Mesenchymal stem cell (in vitro differentiated cells and primary cell): ENCODE results near the gene ABI3BP.
A peak's percentile ranks its signal among the peaks of the same experiment; 100 is the strongest.

Experiments used
- DNase-seq: peaks from one replicate; pipeline ENCODE4 v3.0.0-alpha.2; 2013
- H2AFZ ChIP-seq: one replicate; pipeline ENCODE4 v1.6.1; 2013; ENCODE audit warnings: low read depth, mild to moderate bottlenecking, control low read depth, inconsistent platforms, low read length, moderate library complexity
- H2AK5ac ChIP-seq: 2 replicates; pipeline ENCODE4 v1.6.1; 2013; ENCODE audit warnings: low read length, moderate library complexity, mild to moderate bottlenecking, inconsistent platforms; ENCODE audit not compliant: severe bottlenecking
- H2BK120ac ChIP-seq: one replicate; pipeline ENCODE4 v1.6.1; 2013; ENCODE audit warnings: low read depth, mild to moderate bottlenecking, inconsistent platforms, low read length, moderate library complexity
- H2BK12ac ChIP-seq, 2 experiments: one replicate each; pipeline ENCODE4 v1.6.1; 2013; ENCODE audit warnings: inconsistent platforms in 2 of 2, low read length in 2 of 2, mild to moderate bottlenecking in 2 of 2, moderate library complexity in 2 of 2, control low read depth in 1 of 2
- H2BK15ac ChIP-seq: one replicate; pipeline ENCODE4 v1.6.1; 2013; ENCODE audit warnings: mild to moderate bottlenecking, low read depth, inconsistent platforms; ENCODE audit not compliant: poor library complexity, severe bottlenecking
- H2BK5ac ChIP-seq: 2 replicates; pipeline ENCODE4 v1.6.1; 2013; ENCODE audit warnings: low read depth, mild to moderate bottlenecking, low read length, control low read depth, inconsistent platforms; ENCODE audit not compliant: poor library complexity, severe bottlenecking
- H3K14ac ChIP-seq, 2 experiments: one replicate each; pipeline ENCODE4 v1.6.1; 2013; ENCODE audit warnings: inconsistent platforms in 2 of 2, low read length in 2 of 2, control low read depth in 1 of 2, mild to moderate bottlenecking in 1 of 2, moderate library complexity in 1 of 2
- H3K18ac ChIP-seq, 2 experiments: one replicate each; pipeline ENCODE4 v1.6.1; 2013; ENCODE audit warnings: inconsistent platforms in 2 of 2, low read length in 2 of 2, control low read depth in 1 of 2, low read depth in 1 of 2, mild to moderate bottlenecking in 1 of 2
- H3K23ac ChIP-seq, 2 experiments: one replicate each; pipeline ENCODE4 v1.6.1; 2013; ENCODE audit warnings: inconsistent platforms in 2 of 2, low read length in 2 of 2, mild to moderate bottlenecking in 2 of 2, moderate library complexity in 2 of 2, control low read depth in 1 of 2
- H3K27ac ChIP-seq: 2 replicates; pipeline ENCODE4 v1.5.1; 2013; ENCODE audit warnings: mild to moderate bottlenecking, moderate library complexity, low read length, control low read depth, inconsistent platforms; ENCODE audit not compliant: poor library complexity, severe bottlenecking
- H3K27me3 ChIP-seq, 2 experiments: 2 replicates each; pipeline versions ENCODE4 v1.6.1 to v1.7.0; 2013; ENCODE audit warnings: low read length in 2 of 2, mild to moderate bottlenecking in 2 of 2, moderate library complexity in 2 of 2, control low read depth in 1 of 2, inconsistent platforms in 1 of 2; ENCODE audit not compliant: control insufficient read depth in 1 of 2, insufficient read depth in 1 of 2
- H3K36me3 ChIP-seq, 2 experiments: 2 replicates each; pipeline versions ENCODE4 v1.6.1 to v1.7.0; 2013; ENCODE audit warnings: low read length in 2 of 2, control low read depth in 1 of 2, inconsistent platforms in 1 of 2, low read depth in 1 of 2, mild to moderate bottlenecking in 1 of 2; ENCODE audit not compliant: insufficient read depth in 2 of 2, control insufficient read depth in 1 of 2
- H3K4ac ChIP-seq, 2 experiments: one replicate each; pipeline ENCODE4 v1.6.1; 2013; ENCODE audit warnings: inconsistent platforms in 2 of 2, low read length in 2 of 2, mild to moderate bottlenecking in 2 of 2, moderate library complexity in 2 of 2, control low read depth in 1 of 2, low read depth in 1 of 2
- H3K4me1 ChIP-seq: 2 replicates; pipeline ENCODE4 v1.6.1; 2013; ENCODE audit warnings: low read depth, low read length, control low read depth; ENCODE audit not compliant: control insufficient read depth, insufficient read depth
- H3K4me2 ChIP-seq: 2 replicates; pipeline ENCODE4 v1.6.1; 2013; ENCODE audit warnings: low read length, mild to moderate bottlenecking, inconsistent platforms; ENCODE audit not compliant: poor library complexity, severe bottlenecking
- H3K4me3 ChIP-seq, 2 experiments: 2 replicates each; pipeline versions ENCODE4 v1.5.1 to v1.7.0; 2013; ENCODE audit warnings: low read length in 2 of 2, mild to moderate bottlenecking in 2 of 2, control low read depth in 1 of 2, low read depth in 1 of 2; ENCODE audit not compliant: insufficient read depth in 1 of 2
- H3K79me1 ChIP-seq: replicated peaks from 2 replicates; pipeline ENCODE4 v1.6.1; 2013; ENCODE audit warnings: mild to moderate bottlenecking, control low read depth, low read length, inconsistent platforms; ENCODE audit not compliant: poor library complexity, severe bottlenecking
- H3K9ac ChIP-seq: 2 replicates; pipeline ENCODE4 v1.7.0; 2013; ENCODE audit warnings: mild to moderate bottlenecking, low read length, moderate library complexity
- H3K9me3 ChIP-seq: 2 replicates; pipeline ENCODE4 v1.7.0; 2013; ENCODE audit warnings: mild to moderate bottlenecking, low read length; ENCODE audit not compliant: control insufficient read depth
- H4K8ac ChIP-seq: one replicate; pipeline ENCODE4 v1.6.1; 2013; ENCODE audit warnings: inconsistent platforms, mild to moderate bottlenecking, low read length, moderate library complexity
- H4K91ac ChIP-seq: one replicate; pipeline ENCODE4 v1.6.1; 2013; ENCODE audit warnings: mild to moderate bottlenecking, low read length, inconsistent platforms
- WGBS: methylation state at CpG from one replicate; pipeline ENCODE4 v1.1.7; 2013; ENCODE audit warnings: mixed read lengths; 5-methylcytosine and 5-hydroxymethylcytosine counted together

ABI3BP gene

DNA sequence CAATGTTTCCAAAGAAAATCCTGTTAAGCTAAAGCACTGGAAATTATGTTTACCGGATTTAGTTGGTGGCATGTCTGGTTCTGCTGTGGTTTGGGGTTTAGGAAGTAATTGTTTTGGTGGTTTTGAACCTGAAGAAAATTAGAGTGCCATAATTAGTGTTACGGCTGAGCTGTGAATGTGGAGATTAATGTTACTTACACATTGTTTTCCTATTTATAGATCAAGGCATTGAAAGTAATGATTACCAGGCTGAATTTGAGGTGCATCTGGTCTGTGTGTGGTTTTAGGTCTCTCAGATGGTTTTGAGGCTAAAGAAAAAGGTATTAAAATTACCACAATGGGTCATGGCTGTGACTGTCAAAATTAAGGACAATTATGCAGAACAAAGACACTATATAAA, 155.1 kb downstream of the ABI3BP start:
- Histone ChIP-seq H3K27ac (no peak overlapping the region), H3K4me3 (no peak overlapping the region), H2BK12ac (no peak overlapping the region), H2BK5ac (no peak overlapping the region), H3K23ac (no peak overlapping the region), H3K4ac (no peak overlapping the region), H3K36me3 (peaks cover 0 to 92% of the 10 kb centered on the region in 2 experiments), H2AK5ac (no peak overlapping the region), H3K9me3 (no peaks in the 10 kb centered on the region), H2BK120ac (no peak overlapping the region), H2BK15ac (no peak overlapping the region), H2AFZ (no peak overlapping the region), H3K14ac (no peak overlapping the region), H3K4me2 (no peak overlapping the region), H3K9ac (no peak overlapping the region), H3K18ac (no peak overlapping the region), H3K27me3 (no peaks in the 10 kb centered on the region), H4K8ac (no peak overlapping the region), H4K91ac (no peak overlapping the region), H3K79me1 (no peaks in the 10 kb centered on the region), H3K4me1 (no peaks in the 10 kb centered on the region)
- DNase-seq: no peak
- WGBS: 92% methylated on average over 2 of the region's 2 CpGs

- Histone ChIP-seq H3K18ac (no peak overlapping the region), H2AK5ac (no peak overlapping the region), H2BK5ac (no peak overlapping the region), H3K27ac (no peak overlapping the region), H2BK120ac (no peak overlapping the region), H4K8ac (no peak overlapping the region), H3K4me2 (no peak overlapping the region), H3K14ac (no peak overlapping the region), H2AFZ (no peak overlapping the region), H3K36me3 (peaks cover 0 to 92% of the 10 kb centered on the region in 2 experiments), H3K79me1 (no peaks in the 10 kb centered on the region), H3K23ac (no peak overlapping the region), H3K4me1 (no peaks in the 10 kb centered on the region), H3K27me3 (no peaks in the 10 kb centered on the region), H3K9me3 (no peaks in the 10 kb centered on the region), H3K9ac (no peak overlapping the region), H4K91ac (no peak overlapping the region), H3K4ac (no peak overlapping the region), H3K4me3 (no peak overlapping the region), H2BK12ac (no peak overlapping the region), H2BK15ac (no peak overlapping the region)
- WGBS: 96% methylated on average over 1 of the region's 1 CpG
- no peak for DNase-seq
Measured at GRCh38 chr3:100836661-100837060, 156.6 kb downstream of the ABI3BP start.

- no peak overlapping the region for H3K4ac ChIP-seq
- 95% methylated on average over 5 of the region's 5 CpGs for WGBS
- no peak for DNase-seq
Measured at GRCh38 chr3:100834332-100834731, 158.9 kb downstream of the ABI3BP start.

DNA sequence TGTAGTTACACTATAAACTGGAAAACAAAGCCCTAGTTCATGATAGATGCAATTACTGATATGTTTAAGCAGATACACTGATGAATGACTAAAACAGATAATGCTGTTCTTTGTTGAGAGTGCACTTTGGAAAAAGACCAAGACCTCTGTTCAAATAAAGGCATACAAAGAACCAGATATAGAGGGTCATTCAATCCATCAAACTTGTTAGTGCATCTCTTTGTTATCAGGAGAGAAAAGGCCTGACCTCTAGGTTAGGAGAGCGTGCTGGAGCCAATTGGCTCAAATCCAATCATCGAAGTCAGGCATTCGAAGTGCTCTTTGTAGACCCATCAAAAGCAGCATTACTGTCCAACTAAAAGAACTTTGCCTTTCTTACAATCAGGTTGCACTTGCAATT, 159.7 kb downstream of the ABI3BP start:
- H2BK5ac ChIP-seq: no peak overlapping the region
- no peak overlapping the region for H3K27ac ChIP-seq
- H4K91ac ChIP-seq: no peak overlapping the region
- WGBS: 94% methylated on average over 3 of the region's 3 CpGs
- H2AK5ac ChIP-seq: no peak overlapping the region
- H2AFZ ChIP-seq: no peak overlapping the region
- H3K4ac ChIP-seq: no peak overlapping the region
- no peak for DNase-seq
- no peaks in the 10 kb centered on the region for H3K27me3 ChIP-seq
- H3K14ac ChIP-seq: no peak overlapping the region
- no peaks in the 10 kb centered on the region for H3K4me1 ChIP-seq
- no peaks in the 10 kb centered on the region for H3K9me3 ChIP-seq
- H4K8ac ChIP-seq: no peak overlapping the region
- peaks cover 0 to 93% of the 10 kb centered on the region in 2 experiments for H3K36me3 ChIP-seq
- no peak overlapping the region for H2BK120ac ChIP-seq
- no peak overlapping the region for H2BK12ac ChIP-seq
- no peak overlapping the region for H3K9ac ChIP-seq
- H2BK15ac ChIP-seq: no peak overlapping the region
- H3K4me3 ChIP-seq: no peak overlapping the region
- H3K18ac ChIP-seq: no peak overlapping the region
- no peak overlapping the region for H3K4me2 ChIP-seq
- H3K79me1 ChIP-seq: no peaks in the 10 kb centered on the region
- no peak overlapping the region for H3K23ac ChIP-seq

More at GRCh38 chr3:100834332-100834731, 158.9 kb downstream of the ABI3BP start:
- Histone ChIP-seq H3K4me2 (no peak overlapping the region), H2BK12ac (no peak overlapping the region), H2AFZ (no peak overlapping the region), H3K27me3 (no peaks in the 10 kb centered on the region), H3K36me3 (peaks cover 0 to 93% of the 10 kb centered on the region in 2 experiments), H2AK5ac (no peak overlapping the region), H3K9me3 (no peaks in the 10 kb centered on the region), H2BK5ac (no peak overlapping the region), H2BK120ac (no peak overlapping the region), H4K91ac (peak overlapping the region; percentile 27), H3K23ac (no peak overlapping the region), H3K14ac (no peak overlapping the region), H3K4me3 (no peak overlapping the region), H4K8ac (no peak overlapping the region), H2BK15ac (no peak overlapping the region), H3K4me1 (no peaks in the 10 kb centered on the region), H3K27ac (no peak overlapping the region), H3K18ac (no peak overlapping the region), H3K79me1 (no peaks in the 10 kb centered on the region), H3K9ac (no peak overlapping the region)
